ENCODE data around the gene CCNA2. TPM values are rescaled to one million over a fixed set of nuclear protein-coding genes. Genes with fewer than 3 reads are reported as not detected.

CCNA2 gene
- total and polyA plus RNA-seq, 4 donors = 0.33 to 81.4 (median 2.4) TPM

GRCh38 chr4:121863799-121864198, 40.1 kb upstream of the CCNA2 start (continued):
- TF ChIP-seq ZBTB33 (IDR thresholded peaks at IDR 0.05) (no peak), JUND (IDR thresholded peaks at IDR 0.05) (no peak), ATF3 (IDR thresholded peaks at IDR 0.05) (no peak)

DNA sequence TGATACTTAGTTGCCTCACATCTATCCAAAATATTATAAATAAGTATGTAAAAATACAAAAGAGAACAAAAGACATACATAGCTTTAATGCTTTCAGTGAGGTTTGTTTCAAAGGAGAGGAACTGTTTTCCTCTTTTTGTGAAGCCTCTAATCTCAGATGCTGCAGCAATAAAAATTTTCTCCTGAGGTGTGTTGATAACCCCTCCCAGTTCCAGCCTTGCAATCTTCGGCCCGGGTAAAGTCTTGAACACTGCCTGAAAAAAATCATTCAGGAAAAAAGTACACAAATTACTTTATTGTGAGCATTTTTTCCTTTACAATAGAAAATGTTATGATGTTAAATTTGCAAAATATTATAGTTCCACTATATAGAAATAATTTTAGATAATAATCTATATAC, 37.7 kb upstream of the CCNA2 start:
- WGBS = 92% methylated on average over 2 of the region's 2 CpGs
- Histone ChIP-seq H3K36me3 (ENCODE audit: control insufficient read depth in 4 of 4, insufficient read depth in 3 of 4, low read depth in 1 of 4, low read length in 3 of 4) (peaks cover 0 to 3% (median 2%) of the 10 kb centered on the region in 4 donors), H3K4me1 (ENCODE audit: control insufficient read depth in 4 of 4, insufficient read depth in 4 of 4, low read length in 3 of 4) (no peaks in the 10 kb centered on the region), H3K9me3 (ENCODE audit: control insufficient read depth in 4 of 4, low read length in 3 of 4) (no peaks in the 10 kb centered on the region), H3K4me3 (ENCODE audit: low read depth in 1 of 3, low read length in 3 of 3) (no peak overlapping the region), H3K27ac (ENCODE audit: low read depth in 1 of 2, low read length in 2 of 2) (no peak overlapping the region), H3K9ac (ENCODE audit: low read depth in 1 of 2, low read length in 2 of 2) (no peak overlapping the region), H3K27me3 (ENCODE audit: control insufficient read depth in 4 of 4, insufficient read depth in 4 of 4, low read length in 3 of 4) (no peaks in the 10 kb centered on the region)
- DNase-seq (ENCODE audit: low spot score) = no peak
- TF ChIP-seq NR2F2 (IDR thresholded peaks at IDR 0.05) (no peak), YY1 (IDR thresholded peaks at IDR 0.05) (no peak), HNF4G (IDR thresholded peaks at IDR 0.05) (no peak), EGR1 (IDR thresholded peaks at IDR 0.05; ENCODE audit: low read depth in 2 of 2) (no peak), ATF3 (IDR thresholded peaks at IDR 0.05) (no peak), SP1 (IDR thresholded peaks at IDR 0.05) (no peak), JUND (IDR thresholded peaks at IDR 0.05) (no peak), TAF1 (conservative IDR thresholded peaks at IDR 0.05) (no peak), RAD21 (IDR thresholded peaks at IDR 0.05) (no peak), HNF4A (conservative IDR thresholded peaks at IDR 0.05) (no peak), CTCF (IDR thresholded peaks at IDR 0.05; ENCODE audit: low read depth, low read length, missing input control) (no peak), GABPA (IDR thresholded peaks at IDR 0.05 in 1 of 2, conservative IDR thresholded peaks at IDR 0.05 in 1 of 2) (no peak), ZBTB33 (IDR thresholded peaks at IDR 0.05) (no peak), FOXA2 (IDR thresholded peaks at IDR 0.05) (no peak), RXRA (IDR thresholded peaks at IDR 0.05) (no peak), FOXA1 (IDR thresholded peaks at IDR 0.05) (no peak)
- TF ChIP-seq, protein P1, sequence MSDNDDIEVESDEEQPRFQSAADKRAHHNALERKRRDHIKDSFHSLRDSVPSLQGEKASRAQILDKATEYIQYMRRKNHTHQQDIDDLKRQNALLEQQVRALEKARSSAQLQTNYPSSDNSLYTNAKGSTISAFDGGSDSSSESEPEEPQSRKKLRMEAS (IDR thresholded peaks at IDR 0.05) = no peak
- TF ChIP-seq, protein P2, sequence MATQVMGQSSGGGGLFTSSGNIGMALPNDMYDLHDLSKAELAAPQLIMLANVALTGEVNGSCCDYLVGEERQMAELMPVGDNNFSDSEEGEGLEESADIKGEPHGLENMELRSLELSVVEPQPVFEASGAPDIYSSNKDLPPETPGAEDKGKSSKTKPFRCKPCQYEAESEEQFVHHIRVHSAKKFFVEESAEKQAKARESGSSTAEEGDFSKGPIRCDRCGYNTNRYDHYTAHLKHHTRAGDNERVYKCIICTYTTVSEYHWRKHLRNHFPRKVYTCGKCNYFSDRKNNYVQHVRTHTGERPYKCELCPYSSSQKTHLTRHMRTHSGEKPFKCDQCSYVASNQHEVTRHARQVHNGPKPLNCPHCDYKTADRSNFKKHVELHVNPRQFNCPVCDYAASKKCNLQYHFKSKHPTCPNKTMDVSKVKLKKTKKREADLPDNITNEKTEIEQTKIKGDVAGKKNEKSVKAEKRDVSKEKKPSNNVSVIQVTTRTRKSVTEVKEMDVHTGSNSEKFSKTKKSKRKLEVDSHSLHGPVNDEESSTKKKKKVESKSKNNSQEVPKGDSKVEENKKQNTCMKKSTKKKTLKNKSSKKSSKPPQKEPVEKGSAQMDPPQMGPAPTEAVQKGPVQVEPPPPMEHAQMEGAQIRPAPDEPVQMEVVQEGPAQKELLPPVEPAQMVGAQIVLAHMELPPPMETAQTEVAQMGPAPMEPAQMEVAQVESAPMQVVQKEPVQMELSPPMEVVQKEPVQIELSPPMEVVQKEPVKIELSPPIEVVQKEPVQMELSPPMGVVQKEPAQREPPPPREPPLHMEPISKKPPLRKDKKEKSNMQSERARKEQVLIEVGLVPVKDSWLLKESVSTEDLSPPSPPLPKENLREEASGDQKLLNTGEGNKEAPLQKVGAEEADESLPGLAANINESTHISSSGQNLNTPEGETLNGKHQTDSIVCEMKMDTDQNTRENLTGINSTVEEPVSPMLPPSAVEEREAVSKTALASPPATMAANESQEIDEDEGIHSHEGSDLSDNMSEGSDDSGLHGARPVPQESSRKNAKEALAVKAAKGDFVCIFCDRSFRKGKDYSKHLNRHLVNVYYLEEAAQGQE (IDR thresholded peaks at IDR 0.05) = no peak
